GM18520 (cell line): Measurements from ENCODE around the gene TTC28.
"Not testable (repeated sequence)": the region's sequence is repeated elsewhere in the genome, so short reads cannot be mapped to it uniquely, and the experiment has no call there.

Experiments
- ATAC-seq: cut with Tn5 transposase; IDR thresholded peaks from one replicate; pipeline ENCODE4 v1.9.1; 2021; ENCODE audit not compliant: unreplicated experiment

TTC28 gene

GRCh38 chr22:28239941-28240340 lies 439.7 kb downstream of the TTC28 start:
- no peak for ATAC-seq

- ATAC-seq, result no peak
Observed at GRCh38 chr22:28237783-28238182, 441.9 kb downstream of the TTC28 start.

GRCh38 chr22:28237112-28237511 lies 442.5 kb downstream of the TTC28 start:
- no peak for ATAC-seq

GRCh38 chr22:28232204-28232603 lies 447.4 kb downstream of the TTC28 start:
- no peak for ATAC-seq

- no peak for ATAC-seq
Observed at GRCh38 chr22:28231441-28231840, 448.2 kb downstream of the TTC28 start.

GRCh38 chr22:28230671-28231070 lies 449.0 kb downstream of the TTC28 start:
- no peak for ATAC-seq

GRCh38 chr22:28229566-28230485 lies 449.8 kb downstream of the TTC28 start:
- no peak for ATAC-seq

- ATAC-seq, result no peak
Observed at GRCh38 chr22:28223826-28224225, 455.8 kb downstream of the TTC28 start.

- no peak for ATAC-seq
Observed at GRCh38 chr22:28222976-28223745, 456.5 kb downstream of the TTC28 start.

- no peak for ATAC-seq
Observed at GRCh38 chr22:28222571-28222970, 457.1 kb downstream of the TTC28 start.

- no peak for ATAC-seq
Observed at GRCh38 chr22:28222052-28222451, 457.6 kb downstream of the TTC28 start.

- ATAC-seq, result no peak
Observed at GRCh38 chr22:28220626-28221363, 458.8 kb downstream of the TTC28 start.

GRCh38 chr22:28217277-28217676 lies 462.4 kb downstream of the TTC28 start:
- ATAC-seq, result no peak

- ATAC-seq, result not testable (repeated sequence)
Observed at GRCh38 chr22:28214750-28215149, 464.9 kb downstream of the TTC28 start.

GRCh38 chr22:28209457-28209856 lies 470.2 kb downstream of the TTC28 start:
- not testable (repeated sequence) for ATAC-seq

GRCh38 chr22:28208787-28209186 lies 470.9 kb downstream of the TTC28 start:
- ATAC-seq, result no peak

GRCh38 chr22:28208036-28208435 lies 471.6 kb downstream of the TTC28 start:
- ATAC-seq, result no peak

GRCh38 chr22:28207281-28208030 lies 472.2 kb downstream of the TTC28 start:
- no peak for ATAC-seq

GRCh38 chr22:28205926-28206325 lies 473.7 kb downstream of the TTC28 start:
- ATAC-seq, result no peak

- ATAC-seq, result no peak
Observed at GRCh38 chr22:28204382-28204781, 475.3 kb downstream of the TTC28 start.

GRCh38 chr22:28203286-28203685 lies 476.4 kb downstream of the TTC28 start:
- ATAC-seq, result no peak
